ENCODE data around the gene VPS9D1.
"Not testable (repeated sequence)": the region's sequence is repeated elsewhere in the genome, so short reads cannot be mapped to it uniquely, and the experiment has no call there.

Gene VPS9D1

GRCh38 chr16:89709166-89709565, 11.5 kb downstream of the VPS9D1 start:
- DNase-seq: no peak

GRCh38 chr16:89708481-89708931, 12.2 kb downstream of the VPS9D1 start:
- no peak for DNase-seq

- no peak for DNase-seq
Observed at GRCh38 chr16:89707695-89708094, 13.0 kb downstream of the VPS9D1 start.

- no peak for DNase-seq
Observed at GRCh38 chr16:89706518-89707260, 14.0 kb downstream of the VPS9D1 start.

- no peak for DNase-seq
Observed at GRCh38 chr16:89705006-89705405, 15.7 kb downstream of the VPS9D1 start.

GRCh38 chr16:89704281-89704680, 16.4 kb downstream of the VPS9D1 start:
- no peak for DNase-seq

GRCh38 chr16:89701425-89702406, 19.0 kb downstream of the VPS9D1 start, which contains the start of gene SPATA2L:
Gene SPATA2L, minus strand, starts transcription at chr16:89701705. Its CDS starts 473 bp downstream, at chr16:89701232.
- no peak for DNase-seq

GRCh38 chr16:89700649-89701424, 19.9 kb downstream of the VPS9D1 start:
- DNase-seq: no peak

GRCh38 chr16:89700100-89700648, 20.5 kb downstream of the VPS9D1 start:
- DNase-seq: peak; percentile 78

- not testable (repeated sequence) for DNase-seq
Observed at GRCh38 chr16:89699629-89700099, 21.0 kb downstream of the VPS9D1 start.

GRCh38 chr16:89698717-89699116, 22.0 kb downstream of the VPS9D1 start:
- DNase-seq: not testable (repeated sequence)

- no peak for DNase-seq
Observed at GRCh38 chr16:89697616-89698331, 22.9 kb downstream of the VPS9D1 start.

- DNase-seq: no peak
Observed at GRCh38 chr16:89697161-89697615, 23.5 kb downstream of the VPS9D1 start.

GRCh38 chr16:89696670-89697128, 24.0 kb downstream of the VPS9D1 start:
- DNase-seq: no peak

GRCh38 chr16:89695875-89696669, 24.6 kb downstream of the VPS9D1 start:
- no peak for DNase-seq

GRCh38 chr16:89695086-89695874, 25.4 kb downstream of the VPS9D1 start:
- DNase-seq: no peak

- DNase-seq: not testable (repeated sequence)
Observed at GRCh38 chr16:89694784-89695085, 26.0 kb downstream of the VPS9D1 start.

- DNase-seq: no peak
Observed at GRCh38 chr16:89693931-89694783, 26.5 kb downstream of the VPS9D1 start.

- DNase-seq: no peak
Observed at GRCh38 chr16:89693289-89693731, 27.4 kb downstream of the VPS9D1 start.
